Cerebellar cortex (tissue), 1 donor: ENCODE measurements around the gene SEC31A.
"Not testable (repeated sequence)": the region's sequence is repeated elsewhere in the genome, so short reads cannot be mapped to it uniquely, and the experiment has no call there.

Source experiments
- DNase-seq: peaks from one replicate; pipeline ENCODE4 v3.0.0-alpha.2; 2015; ENCODE audit warnings: low spot score

The SEC31A gene

GRCh38 chr4:82892467-82892802 lies 1.5 kb upstream of the SEC31A start:
- DNase-seq: no peak

- peak; percentile 43 for DNase-seq
Observed at GRCh38 chr4:82891707-82892466, 934 bp upstream of the SEC31A start.

GRCh38 chr4:82890528-82890900 lies 439 bp downstream of the SEC31A start:
- no peak for DNase-seq

GRCh38 chr4:82889287-82889686 lies 1.7 kb downstream of the SEC31A start:
- DNase-seq: no peak

- DNase-seq: no peak
Observed at GRCh38 chr4:82886147-82886942, 4.6 kb downstream of the SEC31A start.

GRCh38 chr4:82885410-82885809 lies 5.5 kb downstream of the SEC31A start:
- DNase-seq: no peak

- no peak for DNase-seq
Observed at GRCh38 chr4:82868572-82868971, 22.4 kb downstream of the SEC31A start.

GRCh38 chr4:82866706-82867385 lies 24.1 kb downstream of the SEC31A start:
- DNase-seq: no peak

- not testable (repeated sequence) for DNase-seq
Observed at GRCh38 chr4:82866033-82866432, 24.9 kb downstream of the SEC31A start.

- no peak for DNase-seq
Observed at GRCh38 chr4:82865592-82865991, 25.4 kb downstream of the SEC31A start.

- DNase-seq: no peak
Observed at GRCh38 chr4:82864336-82864979, 26.5 kb downstream of the SEC31A start.

GRCh38 chr4:82861529-82861928 lies 29.4 kb downstream of the SEC31A start:
- DNase-seq: no peak

GRCh38 chr4:82860487-82860886 lies 30.5 kb downstream of the SEC31A start:
- not testable (repeated sequence) for DNase-seq

GRCh38 chr4:82852751-82853285 lies 38.1 kb downstream of the SEC31A start:
- DNase-seq: peak; percentile 23

- DNase-seq: peak; percentile 50
Observed at GRCh38 chr4:82851885-82852750, 38.8 kb downstream of the SEC31A start.

GRCh38 chr4:82851318-82851717 lies 39.6 kb downstream of the SEC31A start:
- DNase-seq: no peak

- no peak for DNase-seq
Observed at GRCh38 chr4:82850684-82851083, 40.3 kb downstream of the SEC31A start.

- DNase-seq: no peak
Observed at GRCh38 chr4:82848706-82849105, 42.2 kb downstream of the SEC31A start.

- no peak for DNase-seq
Observed at GRCh38 chr4:82842593-82842992, 48.4 kb downstream of the SEC31A start.

GRCh38 chr4:82839624-82840023 lies 51.3 kb downstream of the SEC31A start:
- DNase-seq: no peak

GRCh38 chr4:82833696-82834313 lies 57.1 kb downstream of the SEC31A start:
- no peak for DNase-seq
